Measurements from ENCODE around the gene GPC3.

GPC3 gene

GRCh38 chrX:133968109-133968508, 17.3 kb downstream of the GPC3 start:
- no peak for DNase-seq (ENCODE audit: low spot score)

- DNase-seq (ENCODE audit: low spot score) = no peak
Observed at GRCh38 chrX:133966199-133966598, 19.2 kb downstream of the GPC3 start.

- no peak for DNase-seq (ENCODE audit: low spot score)
Observed at GRCh38 chrX:133965321-133965720, 20.1 kb downstream of the GPC3 start.

GRCh38 chrX:133961046-133961445, 24.3 kb downstream of the GPC3 start:
- no peak for DNase-seq (ENCODE audit: low spot score)

- DNase-seq (ENCODE audit: low spot score) = no peak
Observed at GRCh38 chrX:133959972-133960371, 25.4 kb downstream of the GPC3 start.

GRCh38 chrX:133958997-133959688, 26.3 kb downstream of the GPC3 start:
- no peak for DNase-seq (ENCODE audit: low spot score)

- no peak for DNase-seq (ENCODE audit: low spot score)
Observed at GRCh38 chrX:133956570-133957340, 28.6 kb downstream of the GPC3 start.

- no peak for DNase-seq (ENCODE audit: low spot score)
Observed at GRCh38 chrX:133953785-133954355, 31.5 kb downstream of the GPC3 start.

GRCh38 chrX:133953078-133953477, 32.3 kb downstream of the GPC3 start:
- no peak for DNase-seq (ENCODE audit: low spot score)

GRCh38 chrX:133951098-133951497, 34.3 kb downstream of the GPC3 start:
- no peak for DNase-seq (ENCODE audit: low spot score)

GRCh38 chrX:133950214-133950613, 35.2 kb downstream of the GPC3 start:
- no peak for DNase-seq (ENCODE audit: low spot score)

GRCh38 chrX:133948895-133949294, 36.5 kb downstream of the GPC3 start:
- no peak for DNase-seq (ENCODE audit: low spot score)

GRCh38 chrX:133947996-133948395, 37.4 kb downstream of the GPC3 start:
- DNase-seq (ENCODE audit: low spot score) = no peak

- no peak for DNase-seq (ENCODE audit: low spot score)
Observed at GRCh38 chrX:133947022-133947421, 38.4 kb downstream of the GPC3 start.

GRCh38 chrX:133943507-133943906, 41.9 kb downstream of the GPC3 start:
- no peak for DNase-seq (ENCODE audit: low spot score)

GRCh38 chrX:133939655-133940302, 45.6 kb downstream of the GPC3 start:
- no peak for DNase-seq (ENCODE audit: low spot score)

GRCh38 chrX:133938530-133938929, 46.9 kb downstream of the GPC3 start:
- DNase-seq (ENCODE audit: low spot score) = no peak

GRCh38 chrX:133937022-133937421, 48.4 kb downstream of the GPC3 start:
- DNase-seq (ENCODE audit: low spot score) = no peak

GRCh38 chrX:133935076-133935475, 50.3 kb downstream of the GPC3 start:
- DNase-seq (ENCODE audit: low spot score) = no peak

GRCh38 chrX:133933316-133933715, 52.1 kb downstream of the GPC3 start:
- DNase-seq (ENCODE audit: low spot score) = no peak

- no peak for DNase-seq (ENCODE audit: low spot score)
Observed at GRCh38 chrX:133929836-133930464, 55.4 kb downstream of the GPC3 start.

- no peak for DNase-seq (ENCODE audit: low spot score)
Observed at GRCh38 chrX:133928365-133928764, 57.0 kb downstream of the GPC3 start.
